Measurements from ENCODE around the gene ZC3H15.
"Not testable (repeated sequence)": the region's sequence is repeated elsewhere in the genome, so short reads cannot be mapped to it uniquely, and the experiment has no call there.

The ZC3H15 gene

GRCh38 chr2:186493564-186494085 lies 7.6 kb downstream of the ZC3H15 start:
- DNase-seq (ENCODE audit: low read depth), result no peak

GRCh38 chr2:186496401-186496800 lies 10.3 kb downstream of the ZC3H15 start:
- DNase-seq (ENCODE audit: low read depth), result no peak

GRCh38 chr2:186497928-186498327 lies 11.9 kb downstream of the ZC3H15 start:
- DNase-seq (ENCODE audit: low read depth), result no peak

GRCh38 chr2:186498834-186499233 lies 12.8 kb downstream of the ZC3H15 start:
- no peak for DNase-seq (ENCODE audit: low read depth)

GRCh38 chr2:186503827-186504606 lies 18.0 kb downstream of the ZC3H15 start:
- DNase-seq (ENCODE audit: low read depth), result no peak

GRCh38 chr2:186508263-186508662 lies 22.2 kb downstream of the ZC3H15 start:
- DNase-seq (ENCODE audit: low read depth), result no peak

GRCh38 chr2:186515376-186515775 lies 29.3 kb downstream of the ZC3H15 start:
- DNase-seq (ENCODE audit: low read depth), result no peak

GRCh38 chr2:186516396-186516795 lies 30.3 kb downstream of the ZC3H15 start:
- DNase-seq (ENCODE audit: low read depth), result no peak

GRCh38 chr2:186517090-186517489 lies 31.0 kb downstream of the ZC3H15 start:
- no peak for DNase-seq (ENCODE audit: low read depth)

GRCh38 chr2:186518291-186518690 lies 32.2 kb downstream of the ZC3H15 start:
- no peak for DNase-seq (ENCODE audit: low read depth)

GRCh38 chr2:186518945-186519344 lies 32.9 kb downstream of the ZC3H15 start:
- no peak for DNase-seq (ENCODE audit: low read depth)

- not testable (repeated sequence) for DNase-seq (ENCODE audit: low read depth)
Observed at GRCh38 chr2:186521570-186522153, 35.6 kb downstream of the ZC3H15 start.

GRCh38 chr2:186522450-186522849 lies 36.4 kb downstream of the ZC3H15 start:
- no peak for DNase-seq (ENCODE audit: low read depth)

- no peak for DNase-seq (ENCODE audit: low read depth)
Observed at GRCh38 chr2:186523791-186524190, 37.7 kb downstream of the ZC3H15 start.

- no peak for DNase-seq (ENCODE audit: low read depth)
Observed at GRCh38 chr2:186526281-186526680, 40.2 kb downstream of the ZC3H15 start.

- DNase-seq (ENCODE audit: low read depth), result no peak
Observed at GRCh38 chr2:186530314-186530713, 44.3 kb downstream of the ZC3H15 start.

GRCh38 chr2:186531257-186531775 lies 45.3 kb downstream of the ZC3H15 start:
- DNase-seq (ENCODE audit: low read depth), result no peak

GRCh38 chr2:186532891-186533290 lies 46.8 kb downstream of the ZC3H15 start:
- no peak for DNase-seq (ENCODE audit: low read depth)

- DNase-seq (ENCODE audit: low read depth), result no peak
Observed at GRCh38 chr2:186533717-186534116, 47.7 kb downstream of the ZC3H15 start.

- no peak for DNase-seq (ENCODE audit: low read depth)
Observed at GRCh38 chr2:186534406-186534805, 48.3 kb downstream of the ZC3H15 start.

- DNase-seq (ENCODE audit: low read depth), result no peak
Observed at GRCh38 chr2:186535861-186536260, 49.8 kb downstream of the ZC3H15 start.

GRCh38 chr2:186537019-186537418 lies 51.0 kb downstream of the ZC3H15 start:
- no peak for DNase-seq (ENCODE audit: low read depth)

GRCh38 chr2:186540941-186541340 lies 54.9 kb downstream of the ZC3H15 start:
- no peak for DNase-seq (ENCODE audit: low read depth)
